ENCODE measurements around the gene KRTAP10-1. TPM values are rescaled to one million over a fixed set of nuclear protein-coding genes. Genes with fewer than 3 reads are reported as not detected.

The KRTAP10-1 gene
- total and polyA plus RNA-seq, 2 of the 13 experiments (the other 11 are each of a cell fraction or from before 2014, with no cell fraction given), result not detected

- TF ChIP-seq ZNF598 (CRISPR knock-in tag; IDR thresholded peaks at IDR 0.05; ENCODE audit: borderline replicate concordance) (no peak), ZNF570 (CRISPR knock-in tag; IDR thresholded peaks at IDR 0.05; ENCODE audit: borderline replicate concordance) (no peak), IRF1 (CRISPR knock-in tag; IDR thresholded peaks at IDR 0.05; ENCODE audit: low read depth) (no peak), ZNF562 (CRISPR knock-in tag; IDR thresholded peaks at IDR 0.05; ENCODE audit: borderline replicate concordance) (no peak), STAG1 (CRISPR knock-in tag; IDR thresholded peaks at IDR 0.05) (peak; percentile 15; the same call in 1 of the 2 replicates), NR2F6 (IDR thresholded peaks at IDR 0.05) (0 out of 2 replicates have a peak, but pooled peaks have one; percentile 7), NR2F6 (CRISPR knock-in tag; IDR thresholded peaks at IDR 0.05) (peak; percentile 40), ZNF800 (CRISPR knock-in tag; IDR thresholded peaks at IDR 0.05) (no peak), ZFP62 (CRISPR knock-in tag; IDR thresholded peaks at IDR 0.05) (no peak), MLXIP (CRISPR knock-in tag; IDR thresholded peaks at IDR 0.05; ENCODE audit: borderline replicate concordance) (no peak), ZFY (CRISPR knock-in tag; IDR thresholded peaks at IDR 0.05) (peak; percentile 51; the same call in 1 of the 2 replicates), TCF7 (IDR thresholded peaks at IDR 0.05; ENCODE audit: low read depth) (no peak), ZMAT3 (CRISPR knock-in tag; conservative IDR thresholded peaks at IDR 0.05) (no peak), BORCS8-MEF2B (CRISPR knock-in tag; IDR thresholded peaks at IDR 0.05) (no peak), ZGPAT (CRISPR knock-in tag; IDR thresholded peaks at IDR 0.05) (0 out of 2 replicates have a peak, but pooled peaks have one; percentile 19), ATRX (CRISPR knock-in tag; IDR thresholded peaks at IDR 0.05; ENCODE audit: borderline replicate concordance) (no peak), PAWR (CRISPR knock-in tag; IDR thresholded peaks at IDR 0.05; ENCODE audit: borderline replicate concordance) (no peak), CHCHD3 (CRISPR knock-in tag; IDR thresholded peaks at IDR 0.05) (no peak), RAD21 (CRISPR knock-in tag; IDR thresholded peaks at IDR 0.05) (no peak), ZFP36L2 (CRISPR knock-in tag; IDR thresholded peaks at IDR 0.05) (no peak), ZNF841 (CRISPR knock-in tag; IDR thresholded peaks at IDR 0.05; ENCODE audit: borderline replicate concordance) (no peak), TEAD2 (CRISPR knock-in tag; IDR thresholded peaks at IDR 0.05) (no peak)
- TF ChIP-seq, protein P1, sequence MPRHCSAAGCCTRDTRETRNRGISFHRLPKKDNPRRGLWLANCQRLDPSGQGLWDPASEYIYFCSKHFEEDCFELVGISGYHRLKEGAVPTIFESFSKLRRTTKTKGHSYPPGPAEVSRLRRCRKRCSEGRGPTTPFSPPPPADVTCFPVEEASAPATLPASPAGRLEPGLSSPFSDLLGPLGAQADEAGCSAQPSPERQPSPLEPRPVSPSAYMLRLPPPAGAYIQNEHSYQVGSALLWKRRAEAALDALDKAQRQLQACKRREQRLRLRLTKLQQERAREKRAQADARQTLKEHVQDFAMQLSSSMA (CRISPR knock-in tag; IDR thresholded peaks at IDR 0.05), result 0 out of 2 replicates have a peak, but pooled peaks have one; percentile 48
These were observed 34.7 kb upstream of the KRTAP10-1 start (continued) for GRCh38 chr21:44574457-44575306.

Data from HepG2 (cell line).